Measurements from ENCODE around the gene ADRA2B.

Gene ADRA2B

DNA sequence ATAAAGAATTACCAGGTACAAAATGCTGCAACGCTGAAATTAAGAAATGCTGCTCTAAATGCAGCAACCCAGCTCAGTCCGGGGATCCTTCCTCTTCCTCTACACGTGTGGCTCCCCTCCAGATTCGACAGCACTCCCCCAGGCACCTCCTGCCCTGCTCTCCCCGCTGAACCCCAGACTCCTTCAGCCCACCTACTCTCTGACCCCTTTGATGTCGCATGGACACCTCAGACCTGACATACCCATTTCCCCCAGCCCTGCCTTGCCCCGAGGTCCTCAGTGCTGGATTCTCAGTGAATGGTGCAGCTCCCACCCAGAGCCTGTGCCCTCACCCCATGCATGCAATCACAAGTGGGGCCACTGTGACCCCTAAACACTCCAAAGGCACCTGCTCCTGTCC is 4.6 kb upstream of the ADRA2B start:
- no peak overlapping the region for H3K4me3 ChIP-seq (IDR thresholded peaks at IDR 0.05; ENCODE audit: insufficient read depth, low read depth, low read length)
- no peak overlapping the region for H2AFZ ChIP-seq (ENCODE audit: low read depth)
- peaks cover 23% of the 10 kb centered on the region for H3K27me3 ChIP-seq (ENCODE audit: insufficient read depth, low read depth)
- TF ChIP-seq CTCF (conservative IDR thresholded peaks at IDR 0.05; ENCODE audit: low read depth, low read length), result no peak
- H3K9ac ChIP-seq, result no peak overlapping the region
- no peak overlapping the region for H3K4me2 ChIP-seq
- H3K79me2 ChIP-seq (ENCODE audit: insufficient read depth, low read depth), result no peaks in the 10 kb centered on the region
- no peaks in the 10 kb centered on the region for H3K36me3 ChIP-seq (ENCODE audit: insufficient read depth)
- H3K27ac ChIP-seq, result no peak overlapping the region
- H3K4me1 ChIP-seq (ENCODE audit: low read depth, poor library complexity, severe bottlenecking), result peaks cover 4% of the 10 kb centered on the region
- H4K20me1 ChIP-seq (ENCODE audit: insufficient read depth), result no peaks in the 10 kb centered on the region

GRCh38 chr2:96120091-96120720 is 3.8 kb upstream of the ADRA2B start:
- H2AFZ ChIP-seq (ENCODE audit: low read depth), result no peak overlapping the region
- no peaks in the 10 kb centered on the region for H3K79me2 ChIP-seq (ENCODE audit: insufficient read depth, low read depth)
- H3K4me3 ChIP-seq (IDR thresholded peaks at IDR 0.05; ENCODE audit: insufficient read depth, low read depth, low read length), result no peak overlapping the region
- H3K9ac ChIP-seq, result no peak overlapping the region
- no peak overlapping the region for H3K4me2 ChIP-seq
- peaks cover 23% of the 10 kb centered on the region for H3K27me3 ChIP-seq (ENCODE audit: insufficient read depth, low read depth)
- H4K20me1 ChIP-seq (ENCODE audit: insufficient read depth), result no peaks in the 10 kb centered on the region
- no peak for TF ChIP-seq CTCF (conservative IDR thresholded peaks at IDR 0.05; ENCODE audit: low read depth, low read length)
- peaks cover 4% of the 10 kb centered on the region for H3K4me1 ChIP-seq (ENCODE audit: low read depth, poor library complexity, severe bottlenecking)
- H3K27ac ChIP-seq, result no peak overlapping the region
- no peaks in the 10 kb centered on the region for H3K36me3 ChIP-seq (ENCODE audit: insufficient read depth)

DNA sequence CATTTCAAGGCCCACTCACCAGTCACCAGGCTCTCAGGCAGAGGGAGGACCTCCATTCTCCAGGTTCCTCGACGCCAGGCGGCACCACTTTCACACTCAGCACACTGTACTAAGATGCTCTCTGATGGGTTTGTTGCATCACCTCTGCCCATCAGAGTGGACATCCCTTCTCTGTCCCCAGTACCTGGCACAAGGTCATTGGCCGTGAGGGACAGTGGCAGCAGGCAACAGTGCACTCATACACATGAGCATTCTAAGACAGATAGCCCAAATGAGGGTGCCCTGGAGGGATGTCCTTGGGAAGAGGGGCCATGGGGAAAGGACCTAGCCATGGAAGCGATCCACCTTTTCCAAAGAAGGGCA is 3.0 kb upstream of the ADRA2B start:
- peaks cover 23% of the 10 kb centered on the region for H3K27me3 ChIP-seq (ENCODE audit: insufficient read depth, low read depth)

GRCh38 chr2:96118698-96119388 is 2.5 kb upstream of the ADRA2B start:
- Histone ChIP-seq H3K4me3 (IDR thresholded peaks at IDR 0.05; ENCODE audit: insufficient read depth, low read depth, low read length) (no peak overlapping the region), H3K27me3 (ENCODE audit: insufficient read depth, low read depth) (peaks cover 23% of the 10 kb centered on the region), H3K9ac (no peak overlapping the region), H4K20me1 (ENCODE audit: insufficient read depth) (no peaks in the 10 kb centered on the region), H2AFZ (ENCODE audit: low read depth) (no peak overlapping the region), H3K4me1 (ENCODE audit: low read depth, poor library complexity, severe bottlenecking) (peaks cover 4% of the 10 kb centered on the region), H3K79me2 (ENCODE audit: insufficient read depth, low read depth) (no peaks in the 10 kb centered on the region), H3K27ac (no peak overlapping the region), H3K4me2 (no peak overlapping the region), H3K36me3 (ENCODE audit: insufficient read depth) (no peaks in the 10 kb centered on the region)
- no peak for TF ChIP-seq CTCF (conservative IDR thresholded peaks at IDR 0.05; ENCODE audit: low read depth, low read length)

More for the DNA sequence above, 3.0 kb upstream of the ADRA2B start:
- H3K27ac ChIP-seq, result no peak overlapping the region
- TF ChIP-seq CTCF (conservative IDR thresholded peaks at IDR 0.05; ENCODE audit: low read depth, low read length), result no peak
- H3K4me2 ChIP-seq, result no peak overlapping the region
- no peak overlapping the region for H3K9ac ChIP-seq
- no peaks in the 10 kb centered on the region for H3K79me2 ChIP-seq (ENCODE audit: insufficient read depth, low read depth)
- H3K36me3 ChIP-seq (ENCODE audit: insufficient read depth), result no peaks in the 10 kb centered on the region
- peaks cover 4% of the 10 kb centered on the region for H3K4me1 ChIP-seq (ENCODE audit: low read depth, poor library complexity, severe bottlenecking)
- no peak overlapping the region for H2AFZ ChIP-seq (ENCODE audit: low read depth)
- H3K4me3 ChIP-seq (IDR thresholded peaks at IDR 0.05; ENCODE audit: insufficient read depth, low read depth, low read length), result no peak overlapping the region
- no peaks in the 10 kb centered on the region for H4K20me1 ChIP-seq (ENCODE audit: insufficient read depth)
